Right lung (tissue), 5 donors: ENCODE measurements around the gene PTGER3. TPM values are rescaled to one million over a fixed set of nuclear protein-coding genes. Genes with fewer than 3 reads are reported as not detected.
"Not testable (repeated sequence)": the region's sequence is repeated elsewhere in the genome, so short reads cannot be mapped to it uniquely, and the experiment has no call there.

Experiments used
- DNase-seq, 2 donors: peaks; one replicate each; pipeline ENCODE4 v3.0.0-alpha.2; 2013
- polyA plus RNA-seq, 5 donors: library from polyadenylated mRNA; unstranded; fragments of 120-200 nt; gene quantifications; one replicate each; pipeline versions ENCODE4 v1.2.1 to v1.2.3, GENCODE V29; 2013; ENCODE audit warnings: inconsistent platforms in 1 of 5, low replicate concordance in 1 of 5; ENCODE audit not compliant: insufficient read length in 5 of 5, insufficient read depth in 1 of 5

The PTGER3 gene
- polyA plus RNA-seq, 5 donors, result 0.17 to 0.50 (median 0.41) TPM

DNA sequence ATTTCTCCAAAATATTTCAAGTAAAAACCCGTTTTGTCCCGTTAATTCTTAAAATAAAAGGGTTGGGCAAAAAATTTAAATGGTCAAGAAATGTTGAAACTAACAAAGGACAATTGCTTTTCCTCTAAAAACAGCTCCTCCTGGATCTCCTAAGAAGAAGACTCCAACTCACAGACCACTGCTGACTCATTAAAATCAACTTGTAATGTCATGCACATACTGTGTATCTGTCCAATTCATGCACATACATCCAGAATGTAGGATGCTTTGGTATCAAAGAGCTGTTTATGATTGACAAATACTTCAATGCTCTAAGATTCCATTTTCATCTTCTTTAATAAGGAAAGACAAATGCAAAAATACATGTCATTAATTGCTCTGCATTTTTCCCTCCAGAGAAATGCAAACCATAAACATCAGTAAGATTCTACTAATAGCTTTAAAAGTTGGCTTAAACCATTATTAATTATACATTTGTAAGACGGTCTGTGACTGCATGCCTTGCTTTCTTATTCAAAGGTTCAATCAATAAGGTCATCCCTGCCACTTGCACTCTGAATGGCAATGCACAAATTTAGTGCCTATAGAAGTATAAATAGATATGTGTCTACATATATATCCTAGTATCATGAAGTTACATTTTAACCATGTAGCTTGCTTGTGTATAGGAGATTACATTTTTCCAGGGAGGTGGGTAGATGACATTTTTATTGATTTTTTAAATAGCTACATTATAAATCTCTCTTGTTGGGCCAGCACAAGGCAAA is 44.7 kb downstream of the PTGER3 start:
- no peak for DNase-seq

DNA sequence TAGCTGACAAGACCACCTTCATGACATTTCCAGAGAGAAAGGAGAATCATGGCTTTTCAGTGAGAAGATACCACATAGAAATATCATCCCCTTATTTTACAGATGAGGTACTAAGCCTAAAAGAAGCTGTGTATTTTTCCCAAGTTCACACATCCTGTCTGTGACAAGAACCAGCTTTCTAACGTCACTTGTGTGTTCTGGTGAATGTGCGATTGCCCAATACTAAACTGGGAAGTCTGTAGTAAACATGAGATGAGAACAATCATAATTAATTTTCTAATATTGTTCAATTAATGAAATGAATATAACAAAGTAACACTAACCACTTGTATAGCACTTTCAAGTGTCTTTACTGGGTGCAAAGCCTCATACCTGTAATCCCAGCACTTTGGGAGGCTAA is 46.0 kb downstream of the PTGER3 start:
- peak; percentile 31 for DNase-seq

DNA sequence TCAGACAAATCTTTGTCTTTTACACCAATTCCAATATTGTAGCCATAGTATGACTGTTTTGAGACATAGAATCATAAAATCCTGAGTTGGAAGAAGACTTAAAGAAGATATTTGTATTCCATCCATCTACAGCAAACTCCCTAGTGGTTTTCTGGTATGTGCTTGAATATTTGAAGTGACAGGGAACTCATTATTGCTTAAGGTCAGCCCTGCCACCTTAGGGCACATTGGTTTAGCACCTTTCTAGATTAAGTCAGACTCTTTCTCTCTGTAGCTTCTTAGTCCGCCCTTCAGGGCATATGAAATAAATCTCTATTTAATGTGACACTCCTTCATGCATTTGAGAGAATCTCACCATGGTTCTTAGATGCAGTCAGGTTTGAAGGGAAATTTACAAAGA is 49.8 kb downstream of the PTGER3 start:
- no peak for DNase-seq

DNA sequence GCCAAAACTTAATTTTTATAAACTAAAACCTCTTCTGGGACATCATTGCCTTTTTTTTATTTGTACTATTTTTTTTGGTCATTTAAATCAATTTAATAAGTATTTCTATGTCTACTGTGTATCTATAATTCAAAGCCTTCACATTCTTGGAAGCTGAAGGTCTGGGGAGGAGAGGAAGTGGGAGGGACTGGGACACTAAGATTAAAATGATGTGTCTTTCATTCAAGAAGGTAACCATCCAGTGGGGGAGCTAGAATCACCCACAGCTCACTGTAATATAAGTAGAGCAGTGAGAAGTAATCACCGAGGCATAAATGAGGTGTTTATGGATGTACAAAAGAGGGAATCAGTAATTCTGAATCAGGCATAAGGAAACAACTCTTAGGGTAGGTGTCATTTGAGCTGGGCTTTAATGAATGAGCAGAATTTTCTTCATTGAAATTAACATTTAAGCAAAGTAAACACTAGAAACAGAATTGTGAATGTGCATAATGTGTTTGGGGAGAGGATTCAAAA is 52.8 kb downstream of the PTGER3 start:
- DNase-seq, result no peak

DNA sequence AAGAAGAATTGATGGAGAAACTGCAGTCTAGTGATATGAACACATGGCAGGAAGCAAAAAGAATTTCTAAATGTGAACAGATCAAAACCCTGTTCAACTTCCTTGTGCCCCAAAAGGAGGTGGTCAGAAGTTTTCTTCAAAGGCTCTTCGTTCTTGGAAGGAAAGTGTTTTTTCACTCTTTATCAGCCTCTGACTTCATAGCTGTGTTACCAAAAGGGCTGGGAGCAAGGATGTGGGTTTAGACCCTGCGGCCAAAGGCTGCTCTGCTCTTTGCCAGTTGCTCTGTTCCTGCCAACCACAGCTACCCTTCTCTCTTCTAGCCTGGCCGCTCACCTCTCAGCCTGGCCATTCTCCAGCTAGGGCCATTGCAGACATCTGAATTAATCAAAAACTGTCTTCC is 53.8 kb downstream of the PTGER3 start:
- no peak for DNase-seq

DNA sequence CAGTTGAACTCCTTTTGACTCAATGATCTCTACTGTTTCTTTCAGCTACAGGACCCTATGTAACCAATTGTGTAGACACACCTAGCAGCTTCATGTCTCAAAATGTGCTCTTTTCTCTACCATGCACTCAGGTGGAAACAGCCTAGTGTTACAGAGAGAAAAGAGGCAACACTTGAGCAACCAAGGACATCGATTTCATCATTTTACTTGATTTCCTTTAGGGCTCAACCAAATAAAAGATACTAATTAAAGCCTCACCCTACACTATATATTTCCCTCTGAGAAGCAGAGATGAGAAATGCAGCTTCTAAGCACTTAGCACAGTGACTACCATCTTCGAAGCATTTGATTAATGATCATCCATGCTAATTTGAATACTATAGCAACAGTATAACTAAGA is 55.1 kb downstream of the PTGER3 start:
- no peak for DNase-seq

DNA sequence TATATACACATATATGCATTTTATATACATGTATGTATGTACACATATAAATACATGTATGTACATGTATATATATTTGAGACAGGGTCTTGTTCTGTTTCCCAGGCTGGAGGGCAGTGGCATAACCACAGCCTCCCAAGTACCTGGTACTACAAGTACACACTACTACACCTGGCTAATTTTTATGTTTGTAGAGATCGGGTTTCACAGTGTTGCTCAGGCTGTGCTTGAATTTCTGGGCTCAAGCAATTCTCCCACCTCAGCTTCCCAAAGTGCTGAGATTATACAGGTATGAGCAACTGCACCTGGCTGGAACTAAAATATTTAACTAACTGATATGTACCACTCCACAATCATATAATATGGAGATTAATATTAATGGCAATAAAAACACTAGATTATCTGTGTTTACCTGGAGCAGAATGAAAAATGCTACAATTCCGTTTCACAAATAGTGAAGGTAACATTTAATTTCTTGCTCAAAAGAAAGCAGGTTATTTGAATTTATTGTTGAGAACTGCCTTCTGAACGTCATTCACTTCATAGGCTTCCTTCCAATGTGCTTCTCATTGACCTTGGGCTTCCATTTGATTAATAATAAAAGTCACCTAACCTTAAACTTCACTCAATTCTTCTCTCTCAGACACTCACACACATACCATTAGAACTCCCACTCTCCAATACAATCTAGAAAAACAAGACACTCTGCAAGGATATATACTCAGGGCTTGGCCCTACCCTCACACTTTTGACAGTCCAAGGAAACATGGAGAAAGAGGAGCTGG is 57.0 kb downstream of the PTGER3 start:
- DNase-seq, result no peak

DNA sequence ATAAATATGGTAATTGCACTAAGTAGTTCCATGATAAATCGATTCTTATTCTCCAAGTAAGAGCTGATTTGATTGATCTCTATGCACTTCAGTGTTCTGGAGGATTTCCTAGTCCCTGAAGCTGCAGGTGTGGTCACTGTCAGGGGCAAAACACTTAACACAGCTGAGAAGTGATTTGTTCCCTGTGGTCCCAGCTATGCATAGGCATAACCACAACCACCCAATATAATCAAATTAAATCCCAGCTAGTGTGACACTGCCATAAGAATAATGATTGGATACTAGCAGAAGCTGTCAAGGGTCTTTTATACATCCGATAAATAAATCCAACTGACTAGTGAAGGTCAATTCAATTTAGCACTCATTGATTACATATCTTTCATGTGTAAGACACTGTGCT is 60.1 kb downstream of the PTGER3 start:
- no peak for DNase-seq

DNA sequence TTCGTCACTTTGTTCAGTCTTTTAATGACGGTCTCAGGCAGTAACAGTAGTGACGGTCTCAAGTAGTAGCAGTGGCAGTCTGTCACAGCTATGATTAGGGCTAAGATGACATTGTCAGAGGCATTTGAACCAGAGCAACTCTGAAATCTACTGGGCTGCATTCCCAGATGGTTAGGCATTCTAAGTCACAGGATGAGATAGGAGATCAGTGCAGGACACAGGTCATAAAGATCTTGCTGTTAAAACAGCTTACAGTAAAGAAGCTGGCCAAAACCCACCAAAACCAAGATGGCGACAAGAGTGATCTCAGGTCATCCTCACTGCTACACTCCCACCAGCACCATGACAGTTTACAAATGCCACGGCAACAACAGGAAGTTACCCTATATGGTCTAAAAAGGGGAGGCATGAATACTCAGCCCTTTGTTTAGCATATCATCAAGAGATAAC is 61.8 kb downstream of the PTGER3 start:
- not testable (repeated sequence) for DNase-seq

DNA sequence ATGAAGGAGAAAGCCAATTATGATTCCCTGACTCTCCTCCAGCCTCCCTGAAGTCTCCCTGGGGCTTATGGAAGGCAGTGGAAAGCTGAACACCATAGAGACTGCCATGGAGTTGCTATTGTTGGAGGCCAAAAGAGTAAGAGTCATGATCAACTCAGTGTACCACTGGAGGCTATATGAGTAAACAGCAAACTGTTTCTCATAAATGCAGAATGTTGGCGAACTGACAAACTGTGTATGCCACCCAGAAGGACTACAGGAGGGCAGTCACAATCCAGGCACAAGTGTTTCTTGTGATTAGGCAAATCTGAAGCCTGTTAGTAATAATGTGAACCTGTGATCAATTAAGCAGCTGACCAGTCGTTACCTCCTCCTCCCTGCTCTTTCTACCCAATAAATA is 62.3 kb downstream of the PTGER3 start:
- DNase-seq, result not testable (repeated sequence)

DNA sequence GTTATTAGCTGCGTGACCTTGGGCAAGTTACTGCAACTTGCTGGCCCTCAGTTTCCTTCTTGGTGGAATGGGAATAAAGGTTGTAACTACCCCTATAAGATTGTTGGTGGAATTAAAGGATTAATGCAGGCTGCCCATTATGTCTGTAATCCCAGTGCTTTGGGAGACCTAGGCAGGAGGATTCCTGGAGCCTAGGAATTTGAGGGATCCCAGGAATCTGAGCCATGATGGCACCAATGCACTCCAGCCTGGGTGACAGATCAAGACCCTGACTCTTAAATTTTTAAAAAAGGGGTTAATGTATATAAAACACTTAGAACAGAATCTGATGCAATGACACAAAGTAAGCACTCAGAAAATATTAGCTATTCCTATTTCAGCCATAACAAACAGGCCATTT is 67.3 kb downstream of the PTGER3 start:
- DNase-seq, result no peak

DNA sequence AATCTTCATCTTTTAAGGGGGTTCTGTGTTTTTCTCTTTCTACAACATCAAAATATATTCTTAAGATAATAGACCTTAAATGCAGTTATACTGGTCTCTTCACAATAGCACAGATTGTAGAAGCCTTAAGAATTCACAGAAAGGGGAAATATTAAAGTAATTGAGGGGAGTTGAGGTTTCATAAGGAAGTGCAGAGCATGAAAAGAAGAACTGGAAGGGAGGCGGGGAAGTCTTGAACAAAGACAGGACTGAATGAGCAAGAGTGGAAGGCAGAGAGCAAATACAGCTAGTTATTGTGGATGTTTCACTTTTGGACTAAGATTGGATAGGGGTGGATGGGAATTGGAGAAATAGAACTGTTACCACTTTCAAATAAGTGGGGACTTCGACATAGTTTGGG is 67.7 kb downstream of the PTGER3 start:
- no peak for DNase-seq

DNA sequence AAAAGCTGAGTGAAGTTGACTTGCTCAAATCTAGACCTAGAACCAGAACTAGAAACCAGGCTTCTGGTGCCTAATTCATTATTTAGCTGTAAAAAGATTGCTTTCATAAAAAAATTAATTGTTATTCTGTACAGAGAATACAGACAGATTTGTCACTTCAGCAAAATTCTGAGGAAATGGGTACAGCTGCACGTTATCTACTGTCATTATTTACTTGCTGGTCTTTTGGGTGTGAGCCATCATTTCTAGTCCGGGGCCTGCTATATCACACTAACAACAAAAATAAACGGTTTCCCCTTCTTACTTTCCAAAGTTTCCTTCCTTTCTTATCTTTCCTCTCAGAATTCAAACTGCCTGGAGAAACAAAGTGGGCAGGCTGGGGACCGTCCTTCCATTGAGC is 68.3 kb downstream of the PTGER3 start:
- DNase-seq, result no peak

DNA sequence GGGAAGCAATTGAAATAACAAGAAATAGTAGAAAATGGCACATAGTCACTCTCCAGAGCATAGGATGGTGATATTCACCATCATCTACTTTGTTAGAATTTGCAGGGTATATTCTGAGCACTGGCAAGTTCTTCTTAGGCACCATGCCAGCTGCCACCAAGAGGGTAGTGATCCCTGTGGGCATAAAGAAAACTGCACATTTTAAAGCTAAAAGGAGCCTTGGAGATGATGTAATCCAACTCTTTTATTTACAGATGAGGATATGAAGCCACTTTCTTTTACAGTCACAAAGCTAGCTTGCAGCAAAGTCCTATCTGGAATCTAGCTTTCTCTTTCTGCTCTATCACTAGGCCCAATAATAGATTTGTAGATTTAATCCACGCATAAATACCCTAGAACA is 69.0 kb downstream of the PTGER3 start:
- no peak for DNase-seq

DNA sequence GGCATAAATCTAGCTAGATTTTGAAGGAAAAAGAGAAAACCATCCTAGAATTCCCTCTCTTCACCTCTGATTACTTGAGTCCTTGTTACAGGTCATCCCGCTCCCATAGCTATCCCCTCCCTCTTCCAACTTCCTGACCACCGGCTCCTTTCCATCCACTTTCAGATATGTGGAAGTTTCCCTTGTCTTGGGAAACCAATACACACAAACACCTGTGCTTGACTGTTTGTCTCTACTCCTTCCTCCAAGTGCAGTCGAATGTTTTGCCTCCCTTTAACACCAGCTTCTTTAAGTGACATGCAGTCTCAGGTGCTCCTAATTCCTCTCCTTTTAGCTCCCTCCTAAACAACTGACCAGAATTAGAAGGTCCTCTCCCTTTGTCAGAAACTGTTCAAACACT is 70.0 kb downstream of the PTGER3 start:
- no peak for DNase-seq

DNA sequence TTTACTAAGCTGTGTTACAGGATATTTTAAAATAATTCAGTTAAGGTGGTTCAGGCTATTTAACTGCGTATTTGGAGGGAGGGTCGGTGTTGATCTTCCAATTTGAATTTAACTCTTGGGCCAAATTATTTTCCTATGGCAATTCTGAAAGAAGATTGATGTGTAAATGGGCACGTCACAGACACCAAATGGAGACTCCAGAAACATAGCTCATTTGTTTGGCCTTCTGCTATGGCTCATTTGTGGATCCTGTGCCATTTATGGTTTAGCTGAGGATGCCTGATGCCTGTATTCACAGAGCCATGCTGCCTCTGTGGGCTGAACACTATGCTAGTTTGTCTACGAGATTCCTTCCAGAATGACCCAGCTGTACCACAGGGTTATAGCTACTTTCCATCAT is 70.6 kb downstream of the PTGER3 start:
- no peak for DNase-seq

DNA sequence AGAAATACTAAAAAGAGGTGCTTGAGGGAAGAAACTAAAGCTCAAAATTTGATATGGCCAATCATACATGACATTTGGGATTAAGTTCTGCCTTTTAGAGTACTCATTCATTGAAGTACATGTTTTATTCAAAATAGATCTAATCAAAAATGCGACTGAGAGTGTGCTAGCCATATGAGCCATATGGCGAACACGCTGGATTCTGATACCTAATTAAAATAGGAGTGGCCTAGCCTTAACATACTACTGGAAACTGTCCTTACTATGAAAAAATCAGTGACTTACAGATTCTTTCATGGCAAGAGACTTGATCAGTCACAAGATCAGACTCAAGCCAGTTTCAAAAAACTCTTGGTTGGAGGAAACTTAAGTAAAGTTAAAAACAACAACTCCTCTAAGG is 73.9 kb downstream of the PTGER3 start:
- no peak for DNase-seq

DNA sequence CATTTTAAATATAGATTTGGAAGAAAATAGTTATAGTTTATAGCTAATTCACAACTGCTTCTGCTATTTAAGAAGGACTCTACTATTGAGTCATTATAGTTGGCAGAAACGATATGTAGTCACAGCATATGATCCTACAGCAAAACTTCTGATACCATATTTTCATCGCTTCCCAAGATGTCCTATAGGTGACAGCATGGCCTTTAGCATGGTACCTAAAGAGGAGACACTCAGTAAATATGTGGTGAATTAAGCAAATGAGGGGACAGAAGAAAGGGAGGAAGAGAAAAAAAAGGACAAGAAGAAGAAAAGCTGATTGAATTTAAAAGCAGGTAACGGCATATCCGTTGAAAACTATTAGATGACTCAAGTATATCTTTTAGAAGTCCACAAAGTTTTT is 77.2 kb downstream of the PTGER3 start:
- no peak for DNase-seq

DNA sequence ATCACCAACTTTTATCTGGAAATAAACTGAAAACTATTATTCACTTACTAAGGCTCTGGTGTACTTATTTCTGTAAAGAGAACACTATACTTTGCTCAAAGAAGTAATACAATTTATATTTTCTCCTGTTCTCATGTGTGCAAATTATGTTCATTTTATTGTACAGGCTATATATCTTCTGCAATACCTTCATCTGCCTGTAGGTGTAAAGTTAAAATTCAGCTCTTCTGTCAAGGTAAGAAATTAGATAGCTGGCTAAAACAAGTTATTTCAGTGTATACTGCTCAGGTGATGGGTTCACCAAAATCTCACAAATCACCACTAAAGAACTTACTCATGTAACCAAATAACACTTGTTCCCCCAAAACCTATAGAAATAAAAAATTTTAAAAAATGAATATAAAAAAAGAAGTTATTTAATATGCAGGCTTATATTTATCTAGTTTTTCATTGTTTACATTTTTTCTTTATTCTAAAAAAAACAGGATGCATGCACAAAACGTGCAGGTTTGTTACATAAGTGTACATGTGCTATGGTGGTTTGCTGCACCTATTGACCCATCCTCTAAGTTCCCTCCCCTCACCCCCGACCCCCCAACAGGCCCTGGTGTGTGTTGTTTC is 81.5 kb downstream of the PTGER3 start:
- no peak for DNase-seq

DNA sequence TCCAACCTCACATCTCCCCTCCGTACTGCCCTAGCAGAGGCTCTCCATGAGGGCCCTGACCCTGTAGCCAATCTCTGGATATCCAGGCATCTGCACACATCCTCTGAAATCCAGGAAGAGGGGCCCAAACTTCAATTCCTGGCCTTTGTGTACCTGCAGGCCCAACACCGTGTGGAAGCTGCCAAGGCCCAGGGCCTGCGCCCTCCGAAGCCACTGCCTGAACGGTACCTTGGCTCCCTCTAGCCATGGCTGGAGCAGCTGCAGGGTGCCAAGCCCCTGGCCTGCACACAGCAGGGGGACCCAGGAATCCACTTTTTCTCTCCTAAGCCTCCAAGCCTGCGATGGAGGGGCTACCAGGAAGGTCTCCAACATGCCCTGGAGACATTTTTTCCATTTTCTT is 84.2 kb downstream of the PTGER3 start:
- no peak for DNase-seq

DNA sequence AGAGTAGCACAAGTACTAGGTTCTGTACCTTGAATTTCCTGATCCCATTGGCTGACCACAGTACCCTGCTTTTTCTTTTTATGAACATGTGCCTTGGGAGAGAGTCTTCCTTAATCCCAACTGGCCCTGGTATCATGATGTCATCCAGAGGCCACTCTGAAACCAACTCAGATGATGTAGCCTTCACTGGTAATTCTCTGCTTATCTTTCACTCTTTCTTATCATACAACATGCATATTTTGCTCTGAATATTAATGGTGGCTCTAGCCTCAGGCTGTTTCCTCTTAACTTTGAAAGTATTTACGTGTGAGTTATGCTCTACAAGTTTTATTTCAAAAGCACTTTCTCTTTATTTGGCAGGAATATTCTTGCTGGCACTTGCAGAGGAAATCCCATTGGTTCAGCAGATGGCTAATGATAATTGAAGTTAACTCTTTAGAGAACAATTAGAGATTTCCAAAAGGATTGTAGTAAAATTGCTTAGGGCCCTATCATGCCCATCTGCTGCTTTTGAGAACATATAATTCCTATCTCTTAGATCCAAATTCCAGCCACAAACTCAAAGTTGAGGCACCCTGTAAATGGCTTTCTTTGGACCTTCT is 86.1 kb downstream of the PTGER3 start:
- no peak for DNase-seq

DNA sequence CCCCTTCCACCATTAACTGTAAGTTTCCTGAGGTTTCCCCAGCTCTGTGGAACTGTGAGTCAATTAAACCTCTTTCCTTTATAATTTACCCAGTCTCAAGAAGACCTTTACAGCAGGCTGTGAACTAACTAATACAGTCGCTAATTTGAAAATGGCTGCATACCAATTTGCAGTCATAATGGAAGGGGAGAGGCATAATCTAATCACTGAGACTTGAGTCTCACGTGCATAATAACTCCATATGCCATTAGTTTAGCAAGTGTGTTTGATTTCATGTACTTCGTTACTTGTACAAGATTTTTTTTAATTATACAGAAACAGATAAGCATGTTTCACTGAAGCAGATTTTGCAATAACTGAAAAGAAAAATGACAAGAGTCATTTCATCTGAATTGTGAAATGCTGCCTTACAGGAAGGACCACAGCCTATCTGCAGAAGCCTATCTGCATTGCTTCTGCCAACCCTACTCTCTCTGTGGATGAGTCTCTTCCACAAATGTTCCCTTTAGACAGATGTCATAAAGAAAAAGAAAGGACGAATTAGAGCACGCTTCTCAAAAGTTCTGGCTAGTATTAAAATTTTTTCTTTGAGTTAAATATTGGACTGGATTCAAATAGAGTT is 99.1 kb downstream of the PTGER3 start:
- peak; percentile 3 to 14 for DNase-seq
